GM18508 (cell line): ENCODE results near the gene CYSRT1.
"Not testable (repeated sequence)": the region's sequence is repeated elsewhere in the genome, so short reads cannot be mapped to it uniquely, and the experiment has no call there.

ENCODE experiments used
- ATAC-seq: cut with Tn5 transposase; IDR thresholded peaks from one replicate; pipeline ENCODE4 v1.9.1; 2021; ENCODE audit warnings: moderate number of reproducible peaks; ENCODE audit not compliant: insufficient read depth, unreplicated experiment

The CYSRT1 gene

GRCh38 chr9:137234055-137234697 is 9.2 kb downstream of the CYSRT1 start:
- ATAC-seq, result no peak

DNA sequence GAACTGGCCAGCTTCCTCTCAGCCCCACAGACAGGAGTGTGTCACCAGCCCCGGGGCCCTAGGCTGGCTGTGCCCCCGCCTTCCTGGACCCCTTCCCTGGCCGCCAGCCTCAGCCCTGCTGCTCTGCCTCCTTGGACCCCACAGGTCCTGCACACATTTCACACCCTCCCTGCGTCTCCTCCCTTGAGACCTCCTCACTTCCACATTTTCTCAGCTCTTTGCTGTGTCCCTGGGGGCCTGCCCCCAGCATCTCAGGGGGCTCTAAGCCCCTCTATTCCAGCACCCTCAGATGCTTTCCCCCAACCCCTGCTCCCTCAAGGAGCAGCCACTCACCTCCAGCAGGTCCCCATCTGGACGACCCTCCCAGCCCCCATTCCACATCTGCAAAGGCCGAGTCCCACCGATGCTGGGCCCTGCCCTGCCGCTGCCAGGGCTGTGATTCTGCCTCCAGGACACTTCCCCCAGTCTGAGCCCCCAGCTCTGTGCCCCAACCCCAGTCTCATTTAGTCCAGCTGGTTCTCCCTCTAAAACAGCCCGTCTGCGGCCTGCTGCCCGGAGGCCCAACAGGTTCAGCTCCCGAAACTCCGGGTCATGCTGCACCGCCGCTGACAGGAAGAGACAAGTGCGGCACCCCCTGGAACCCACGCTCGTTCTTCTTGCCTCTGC is 9.9 kb downstream of the CYSRT1 start:
- ATAC-seq, result no peak

- no peak for ATAC-seq
These were observed 10.7 kb downstream of the CYSRT1 start for GRCh38 chr9:137235424-137236237.

GRCh38 chr9:137236238-137236935 is 11.4 kb downstream of the CYSRT1 start:
- no peak for ATAC-seq

GRCh38 chr9:137236936-137237421 is 12.0 kb downstream of the CYSRT1 start:
- no peak for ATAC-seq

- ATAC-seq, result no peak
These were observed 13.1 kb downstream of the CYSRT1 start for GRCh38 chr9:137237759-137238726.

- ATAC-seq, result not testable (repeated sequence)
These were observed 14.7 kb downstream of the CYSRT1 start for GRCh38 chr9:137239541-137240200.

DNA sequence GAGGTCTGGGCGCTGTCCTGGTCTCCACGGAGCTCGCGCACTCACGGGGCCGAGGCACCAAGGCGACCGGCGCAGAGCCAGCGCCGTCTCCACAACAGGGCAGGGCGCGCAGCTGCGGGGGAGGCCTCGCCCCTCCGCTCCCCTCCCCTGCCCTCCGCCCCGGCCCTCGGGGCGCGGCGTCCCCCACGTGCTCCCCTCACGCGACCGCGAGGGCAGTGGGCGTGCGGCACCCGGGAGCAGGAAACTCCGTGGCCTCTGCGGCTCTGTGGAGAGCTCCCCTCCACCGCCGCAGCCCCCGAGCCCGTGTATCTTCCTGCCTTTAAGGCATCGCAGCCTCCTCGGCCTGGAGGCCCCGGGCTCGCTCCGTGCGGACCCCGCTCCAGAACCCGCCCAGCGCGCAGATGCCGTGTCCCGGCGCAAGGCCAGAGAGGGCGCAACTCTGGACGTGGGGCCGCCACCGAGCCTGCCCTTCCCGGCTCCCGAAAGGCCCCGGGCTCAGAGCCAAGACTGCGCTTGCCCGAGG is 15.4 kb downstream of the CYSRT1 start:
- ATAC-seq, result peak; percentile 1

DNA sequence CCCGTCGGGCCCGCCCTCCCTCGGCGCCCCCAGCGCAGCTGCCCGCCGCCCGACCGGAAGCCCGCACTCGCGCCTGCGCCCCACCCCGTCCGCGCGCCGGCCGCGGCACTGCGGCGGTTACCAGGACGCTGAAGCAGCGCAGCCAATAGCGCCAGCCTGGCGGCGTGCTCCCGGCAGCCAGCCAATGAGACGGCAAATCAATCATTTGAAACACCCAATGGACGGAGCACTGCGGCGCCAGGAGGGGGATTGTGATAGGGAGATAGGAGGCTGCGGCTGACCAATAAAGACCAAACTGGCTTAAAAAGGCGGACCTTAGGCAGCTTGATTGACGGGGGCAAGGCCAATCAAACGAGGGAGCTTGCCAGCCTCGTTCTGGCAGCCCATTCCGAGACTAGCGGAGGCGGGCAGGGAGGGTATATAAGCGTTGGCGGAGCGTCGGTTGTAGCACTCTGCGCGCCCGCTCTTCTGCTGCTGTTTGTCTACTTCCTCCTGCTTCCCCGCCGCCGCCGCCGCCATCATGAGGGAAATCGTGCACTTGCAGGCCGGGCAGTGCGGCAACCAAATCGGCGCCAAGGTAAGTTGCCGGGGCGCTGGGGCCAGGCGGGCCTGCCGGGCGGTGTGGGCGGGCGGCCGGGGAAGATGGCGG is 16.0 kb downstream of the CYSRT1 start, which contains the start of gene TUBB4B:
Gene TUBB4B (plus strand): TSS at position 447 of the 649 bp plus-strand sequence. CDS start 74 bp downstream, at position 521.
- ATAC-seq, result peak; percentile 71

DNA sequence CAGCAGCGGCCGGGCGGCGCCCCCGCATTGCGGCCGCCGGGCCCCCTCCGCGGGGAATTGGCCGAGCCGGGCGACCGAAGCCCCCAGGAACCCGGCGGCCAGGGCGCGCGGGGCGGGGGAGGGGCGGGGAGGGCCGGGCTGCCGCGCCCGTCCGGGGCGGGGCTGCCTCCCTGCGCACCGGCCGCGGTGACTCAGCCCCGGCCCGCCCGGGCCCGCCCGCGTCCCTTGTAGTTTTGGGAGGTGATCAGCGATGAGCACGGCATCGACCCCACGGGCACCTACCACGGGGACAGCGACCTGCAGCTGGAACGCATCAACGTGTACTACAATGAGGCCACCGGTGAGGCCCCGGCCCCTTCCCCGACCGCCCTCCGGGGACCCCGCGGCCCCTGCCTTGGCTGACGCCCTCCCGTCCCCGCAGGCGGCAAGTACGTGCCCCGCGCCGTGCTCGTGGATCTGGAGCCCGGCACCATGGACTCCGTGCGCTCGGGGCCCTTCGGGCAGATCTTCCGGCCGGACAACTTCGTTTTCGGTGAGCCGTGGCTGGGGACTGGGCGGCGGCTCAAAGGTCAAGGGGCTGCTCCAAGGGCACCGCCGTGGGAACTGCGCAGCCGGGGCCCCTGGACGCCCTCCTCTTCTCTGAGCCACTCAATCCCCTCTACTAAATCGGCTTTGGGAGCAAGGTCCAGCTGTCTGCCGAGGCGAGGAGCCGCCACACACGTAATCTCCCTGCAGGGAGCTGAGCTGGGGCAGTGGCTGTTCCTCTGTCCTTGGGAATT is 16.7 kb downstream of the CYSRT1 start:
- ATAC-seq, result no peak

GRCh38 chr9:137242269-137243203 is 17.6 kb downstream of the CYSRT1 start:
- no peak for ATAC-seq

DNA sequence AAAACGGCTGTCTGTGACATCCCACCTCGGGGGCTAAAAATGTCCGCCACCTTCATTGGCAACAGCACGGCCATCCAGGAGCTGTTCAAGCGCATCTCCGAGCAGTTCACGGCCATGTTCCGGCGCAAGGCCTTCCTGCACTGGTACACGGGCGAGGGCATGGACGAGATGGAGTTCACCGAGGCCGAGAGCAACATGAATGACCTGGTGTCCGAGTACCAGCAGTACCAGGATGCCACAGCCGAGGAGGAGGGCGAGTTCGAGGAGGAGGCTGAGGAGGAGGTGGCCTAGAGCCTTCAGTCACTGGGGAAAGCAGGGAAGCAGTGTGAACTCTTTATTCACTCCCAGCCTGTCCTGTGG is 18.3 kb downstream of the CYSRT1 start:
- not testable (repeated sequence) for ATAC-seq

GRCh38 chr9:137243626-137244485 is 18.9 kb downstream of the CYSRT1 start:
- ATAC-seq, result no peak

GRCh38 chr9:137244486-137245449 is 19.8 kb downstream of the CYSRT1 start:
- ATAC-seq, result no peak
